Ishikawa (cell line): Measurements from ENCODE around the gene DAAM1.

Experiments used
- CEBPB ChIP-seq: IDR thresholded peaks from 2 replicates; pipeline ENCODE4 v1.6.1; 2012
- EP300 ChIP-seq: IDR thresholded peaks from 2 replicates; pipeline ENCODE4 v1.6.1; 2012; ENCODE audit warnings: borderline replicate concordance
- MAX ChIP-seq: IDR thresholded peaks from 2 replicates; pipeline ENCODE4 v1.6.1; 2012
- TCF12 ChIP-seq: IDR thresholded peaks from 2 replicates; pipeline ENCODE4 v1.6.1; 2012; ENCODE audit warnings: low read depth
- USF1 ChIP-seq: IDR thresholded peaks from 2 replicates; pipeline ENCODE4 v1.6.1; 2012
- YY1 ChIP-seq: IDR thresholded peaks from 2 replicates; pipeline ENCODE4 v1.6.1; 2012; ENCODE audit warnings: low read depth
- ZBTB7A ChIP-seq: IDR thresholded peaks from 2 replicates; pipeline ENCODE4 v1.6.1; 2012; ENCODE audit warnings: low read depth

- TF ChIP-seq TCF12 (no peak), ZBTB7A (no peak), YY1 (no peak), USF1 (no peak), MAX (no peak), CEBPB (no peak), EP300 (no peak)
Observed at GRCh38 chr14:59210621-59211020, 22.2 kb downstream of the DAAM1 start.
